CD4-positive, CD25-positive, alpha-beta regulatory T cell (primary cell): ENCODE results near the gene SLC16A5. TPM values are rescaled to one million over a fixed set of nuclear protein-coding genes. Genes with fewer than 3 reads are reported as not detected.

Experiments used
- ATAC-seq, 2 donors: fragments of 150-1000 bp; cut with Tn5 transposase; one replicate each; pipeline ENCODE4 v1.10.0; 2021; ENCODE audit warnings: low read depth in 2 of 2, moderate number of reproducible peaks in 2 of 2, moderate library complexity in 1 of 2
- DNase-seq, 3 donors: peaks; one replicate each; pipeline versions ENCODE4 v3.0.0 to v3.0.0-alpha.2; 2012 to 2022; ENCODE audit warnings: mixed read lengths in 1 of 3
- H3K27ac ChIP-seq: one replicate; pipeline ENCODE4 v1.7.0; 2013; ENCODE audit warnings: mild to moderate bottlenecking, low read length; ENCODE audit not compliant: insufficient read depth, poor library complexity, severe bottlenecking
- H3K27me3 ChIP-seq: one replicate; pipeline ENCODE4 v1.7.0; 2013; ENCODE audit warnings: low read length; ENCODE audit not compliant: control insufficient read depth, insufficient read depth
- H3K36me3 ChIP-seq: one replicate; pipeline ENCODE4 v1.7.0; 2013; ENCODE audit warnings: mild to moderate bottlenecking, low read length, moderate library complexity; ENCODE audit not compliant: control insufficient read depth, insufficient read depth
- H3K4me1 ChIP-seq: 2 replicates; pipeline ENCODE4 v1.7.0; 2013; ENCODE audit warnings: mild to moderate bottlenecking, low read length; ENCODE audit not compliant: insufficient read depth, control insufficient read depth, poor library complexity, severe bottlenecking
- H3K4me3 ChIP-seq: one replicate; pipeline ENCODE4 v1.7.0; 2013; ENCODE audit warnings: low read depth, mild to moderate bottlenecking, low read length, moderate library complexity
- H3K9me3 ChIP-seq, 2 experiments: 1 replicate in 1 of 2; 2 replicates in 1 of 2; pipeline ENCODE4 v1.7.0; 2013; ENCODE audit warnings: low read length in 2 of 2, mild to moderate bottlenecking in 1 of 2, moderate library complexity in 1 of 2; ENCODE audit not compliant: control insufficient read depth in 2 of 2
- H3K27ac Mint-ChIP-seq, 3 donors: one replicate each; pipeline ENCODE4 v1.8.0; 2020 to 2022; ENCODE audit warnings: mild to moderate bottlenecking in 3 of 3, mixed read lengths in 3 of 3, moderate library complexity in 2 of 3
- H3K27me3 Mint-ChIP-seq: one replicate; pipeline ENCODE4 v1.8.0; 2022; ENCODE audit warnings: mild to moderate bottlenecking, mixed read lengths
- H3K36me3 Mint-ChIP-seq: one replicate; pipeline ENCODE4 v1.8.0; 2020; ENCODE audit warnings: mixed read lengths
- H3K4me1 Mint-ChIP-seq, 4 donors: one replicate each; pipeline ENCODE4 v1.8.0; 2020 to 2022; ENCODE audit warnings: mixed read lengths in 4 of 4, mild to moderate bottlenecking in 1 of 4
- H3K4me3 Mint-ChIP-seq, 4 donors: one replicate each; pipeline ENCODE4 v1.8.0; 2020 to 2022; ENCODE audit warnings: mild to moderate bottlenecking in 4 of 4, mixed read lengths in 4 of 4, moderate library complexity in 3 of 4
- H3K9me3 Mint-ChIP-seq, 7 donors: one replicate each; pipeline ENCODE4 v1.8.0; 2020 to 2022; ENCODE audit warnings: mixed read lengths in 7 of 7, mild to moderate bottlenecking in 3 of 7, moderate library complexity in 2 of 7
- polyA plus RNA-seq, 4 donors: library from polyadenylated mRNA; unstranded; fragments of 300-500 nt; fragmentation: Illumina TruSeq; gene quantifications; one replicate each; pipeline ENCODE4 v1.2.3, GENCODE V29; 2021
- total RNA-seq: library from RNA; stranded (reverse); gene quantifications from one replicate; pipeline ENCODE4 v1.2.3, GENCODE V29; 2022

Gene SLC16A5
- total and polyA plus RNA-seq, 5 donors from 2014 or later, result 1.3 to 9.3 (median 2.2) TPM

- Mint-ChIP-seq H3K27ac (peak overlapping the region in 2 of 3 donors; percentile 75 to 76), H3K4me3 (no peak overlapping the region), H3K4me1 (peaks cover 4 to 10% (median 7%) of the 10 kb centered on the region in 4 donors), H3K36me3 (peaks cover 26% of the 10 kb centered on the region), H3K27me3 (no peaks in the 10 kb centered on the region), H3K9me3 (no peaks in the 10 kb centered on the region)
- Histone ChIP-seq H3K9me3 (no peaks in the 10 kb centered on the region), H3K4me1 (no peaks in the 10 kb centered on the region), H3K27me3 (no peaks in the 10 kb centered on the region), H3K27ac (no peak overlapping the region), H3K36me3 (peaks cover 57% of the 10 kb centered on the region), H3K4me3 (no peak overlapping the region)
- DNase-seq (peak in 2 of 3 donors; percentile 26 to 51), ATAC-seq (peak in 1 of 2 donors; percentile 48)
These were observed 28.1 kb upstream of the SLC16A5 start for GRCh38 chr17:75059369-75060345.

DNA sequence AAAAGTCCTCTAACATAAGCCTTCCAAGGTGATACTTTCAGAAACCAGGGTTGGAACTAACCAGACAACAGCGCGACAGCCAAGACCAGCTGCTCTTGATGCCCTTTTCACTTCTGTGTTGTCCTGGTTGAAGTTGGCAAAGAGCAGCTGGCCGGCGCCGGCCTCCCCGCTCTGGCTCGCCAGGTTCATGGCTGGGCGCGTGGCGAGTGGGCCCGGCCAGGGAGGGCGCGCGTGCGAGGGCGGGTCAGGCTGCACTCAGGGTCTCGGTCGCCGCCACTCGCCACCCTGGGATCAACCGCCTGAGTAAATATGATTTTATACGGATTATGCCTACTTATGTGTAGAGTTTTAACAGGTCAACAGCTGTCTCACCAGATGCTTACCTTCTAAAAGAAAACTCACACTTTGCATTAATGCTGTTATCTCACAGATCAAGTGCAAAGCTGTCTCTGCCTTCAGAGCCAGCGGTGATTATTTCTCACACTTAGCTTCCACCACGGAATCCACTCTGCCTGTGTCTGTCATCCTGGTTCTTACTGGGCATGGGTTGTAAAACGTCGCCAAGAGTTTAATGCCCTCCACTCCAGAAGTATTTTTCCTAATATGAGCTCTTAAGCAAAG, 27.2 kb upstream of the SLC16A5 start:
- Mint-ChIP-seq H3K4me1 (peaks cover 4 to 10% (median 7%) of the 10 kb centered on the region in 4 donors), H3K9me3 (no peaks in the 10 kb centered on the region), H3K4me3 (no peak overlapping the region), H3K27ac (peak overlapping the region in 1 of 3 donors; percentile 75), H3K27me3 (no peaks in the 10 kb centered on the region), H3K36me3 (peaks cover 26% of the 10 kb centered on the region)
- Histone ChIP-seq H3K4me3 (no peak overlapping the region), H3K9me3 (no peaks in the 10 kb centered on the region), H3K36me3 (peaks cover 56% of the 10 kb centered on the region), H3K27me3 (no peaks in the 10 kb centered on the region), H3K4me1 (no peaks in the 10 kb centered on the region), H3K27ac (no peak overlapping the region)
- ATAC-seq, result no peak
- DNase-seq, result no peak

- H3K9me3 Mint-ChIP-seq, result no peaks in the 10 kb centered on the region
- no peak overlapping the region for H3K27ac Mint-ChIP-seq
- Histone ChIP-seq H3K36me3 (peaks cover 56% of the 10 kb centered on the region), H3K4me1 (no peaks in the 10 kb centered on the region), H3K9me3 (no peaks in the 10 kb centered on the region), H3K4me3 (no peak overlapping the region), H3K27me3 (no peaks in the 10 kb centered on the region), H3K27ac (no peak overlapping the region)
- ATAC-seq, result no peak
- H3K36me3 Mint-ChIP-seq, result peaks cover 26% of the 10 kb centered on the region
- no peak overlapping the region for H3K4me3 Mint-ChIP-seq
- no peaks in the 10 kb centered on the region for H3K27me3 Mint-ChIP-seq
- DNase-seq, result no peak
- peaks cover 3 to 12% (median 7%) of the 10 kb centered on the region in 4 donors for H3K4me1 Mint-ChIP-seq
These were observed 26.7 kb upstream of the SLC16A5 start for GRCh38 chr17:75061055-75061438.

DNA sequence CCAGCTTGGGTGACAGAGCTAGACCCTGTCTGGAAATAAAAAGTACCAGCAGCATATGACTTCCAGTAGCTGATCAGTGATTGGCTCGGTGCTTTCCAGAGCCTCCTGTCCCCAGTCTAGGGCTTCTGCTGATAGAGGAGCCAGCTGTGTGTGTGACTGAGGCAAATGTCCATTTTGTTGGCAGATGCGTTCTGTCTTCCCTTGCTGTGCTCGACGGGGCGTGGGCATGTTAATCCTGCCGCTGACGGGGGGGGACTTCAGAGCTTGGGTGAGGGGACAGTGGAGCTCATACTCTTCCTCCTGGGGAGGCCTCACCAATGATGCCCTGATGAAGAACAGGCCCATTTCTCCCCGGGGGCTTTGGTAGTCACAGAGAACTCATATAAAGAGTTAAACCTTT, 26.1 kb upstream of the SLC16A5 start:
- H3K36me3 Mint-ChIP-seq, result peaks cover 20% of the 10 kb centered on the region
- H3K27ac Mint-ChIP-seq, result peak overlapping the region in 2 of 3 donors; percentile 67 to 69
- Histone ChIP-seq H3K9me3 (no peaks in the 10 kb centered on the region), H3K4me1 (no peaks in the 10 kb centered on the region), H3K4me3 (no peak overlapping the region), H3K27me3 (no peaks in the 10 kb centered on the region), H3K27ac (no peak overlapping the region), H3K36me3 (peaks cover 56% of the 10 kb centered on the region)
- no peaks in the 10 kb centered on the region for H3K27me3 Mint-ChIP-seq
- peaks cover 0 to 17% (median 5%) of the 10 kb centered on the region in 4 donors for H3K4me1 Mint-ChIP-seq
- H3K4me3 Mint-ChIP-seq, result no peak overlapping the region
- ATAC-seq (no peak), DNase-seq (no peak)
- no peaks in the 10 kb centered on the region for H3K9me3 Mint-ChIP-seq

DNA sequence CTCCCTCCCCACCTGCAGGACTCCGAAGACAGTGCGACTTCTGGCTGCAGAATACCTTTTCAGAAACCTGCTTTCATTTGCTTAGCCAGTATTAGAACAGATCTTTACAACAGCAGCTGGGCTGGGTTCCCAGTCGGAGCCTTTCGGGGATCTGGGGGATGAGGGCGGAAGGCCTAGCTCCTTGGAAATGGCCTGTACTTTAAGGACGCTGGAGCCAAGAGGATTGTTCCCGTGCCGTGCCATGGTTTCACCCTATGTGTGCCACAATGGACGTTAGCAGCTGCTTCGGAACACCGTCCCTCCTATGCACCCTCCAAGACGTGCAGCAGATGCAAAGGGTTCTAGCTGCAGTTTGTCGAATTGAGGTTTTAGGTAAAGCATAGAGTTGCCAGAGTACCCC, 24.6 kb upstream of the SLC16A5 start:
- Mint-ChIP-seq H3K9me3 (no peaks in the 10 kb centered on the region), H3K27ac (peak overlapping the region in 1 of 3 donors; percentile 14), H3K27me3 (no peaks in the 10 kb centered on the region), H3K4me3 (no peak overlapping the region), H3K4me1 (peaks cover 0 to 22% (median 10%) of the 10 kb centered on the region in 4 donors), H3K36me3 (peaks cover 19% of the 10 kb centered on the region)
- Histone ChIP-seq H3K27ac (no peak overlapping the region), H3K4me1 (peaks cover 6% of the 10 kb centered on the region), H3K4me3 (no peak overlapping the region), H3K27me3 (no peaks in the 10 kb centered on the region), H3K36me3 (peaks cover 56% of the 10 kb centered on the region), H3K9me3 (no peaks in the 10 kb centered on the region)
- no peak for DNase-seq
- no peak for ATAC-seq

GRCh38 chr17:75063626-75064025, 24.1 kb upstream of the SLC16A5 start:
- Histone ChIP-seq H3K27ac (no peak overlapping the region), H3K4me3 (no peak overlapping the region), H3K36me3 (peaks cover 56% of the 10 kb centered on the region), H3K4me1 (peaks cover 6% of the 10 kb centered on the region), H3K27me3 (no peaks in the 10 kb centered on the region), H3K9me3 (no peaks in the 10 kb centered on the region)
- H3K4me1 Mint-ChIP-seq, result peaks cover 0 to 24% (median 11%) of the 10 kb centered on the region in 4 donors
- H3K27me3 Mint-ChIP-seq, result no peaks in the 10 kb centered on the region
- ATAC-seq (no peak), DNase-seq (no peak)
- no peaks in the 10 kb centered on the region for H3K9me3 Mint-ChIP-seq
- H3K4me3 Mint-ChIP-seq, result no peak overlapping the region
- H3K36me3 Mint-ChIP-seq, result peaks cover 19% of the 10 kb centered on the region
- H3K27ac Mint-ChIP-seq, result no peak overlapping the region

- H3K27ac Mint-ChIP-seq, result no peak overlapping the region
- H3K27ac ChIP-seq, result no peak overlapping the region
- ATAC-seq, result no peak
- H3K4me3 ChIP-seq, result no peak overlapping the region
- no peaks in the 10 kb centered on the region for H3K27me3 Mint-ChIP-seq
- H3K36me3 ChIP-seq, result peaks cover 55% of the 10 kb centered on the region
- H3K27me3 ChIP-seq, result no peaks in the 10 kb centered on the region
- no peaks in the 10 kb centered on the region for H3K9me3 Mint-ChIP-seq
- no peaks in the 10 kb centered on the region for H3K9me3 ChIP-seq
- H3K4me1 Mint-ChIP-seq, result peaks cover 0 to 27% (median 13%) of the 10 kb centered on the region in 4 donors
- DNase-seq, result no peak
- no peak overlapping the region for H3K4me3 Mint-ChIP-seq
- H3K36me3 Mint-ChIP-seq, result peaks cover 19% of the 10 kb centered on the region
- H3K4me1 ChIP-seq, result peaks cover 6% of the 10 kb centered on the region
These were observed 23.7 kb upstream of the SLC16A5 start for GRCh38 chr17:75064040-75064439.
